Trophoblast cell (in vitro differentiated cells and primary cell): ENCODE measurements around the gene SLC16A12.

Experiments used
- DNase-seq, 2 donors: peaks; one replicate each; pipeline ENCODE4 v3.0.0-alpha.2; 2016
- H2AFZ ChIP-seq: 2 replicates; pipeline ENCODE4 v1.6.1; 2013; ENCODE audit warnings: low read length, moderate library complexity, mild to moderate bottlenecking; ENCODE audit not compliant: insufficient read depth, poor library complexity
- H2AK5ac ChIP-seq: 2 replicates; pipeline ENCODE4 v1.6.1; 2013; ENCODE audit warnings: mild to moderate bottlenecking, low read length
- H2BK120ac ChIP-seq: 2 replicates; pipeline ENCODE4 v1.6.1; 2013; ENCODE audit warnings: low read length, mild to moderate bottlenecking, moderate library complexity; ENCODE audit not compliant: insufficient read depth, poor library complexity
- H2BK12ac ChIP-seq: 2 replicates; pipeline ENCODE4 v1.6.1; 2013; ENCODE audit warnings: mild to moderate bottlenecking, low read length, moderate library complexity
- H2BK5ac ChIP-seq: 2 replicates; pipeline ENCODE4 v1.6.1; 2013; ENCODE audit warnings: low read length, low read depth, moderate library complexity, mild to moderate bottlenecking; ENCODE audit not compliant: poor library complexity
- H3K14ac ChIP-seq: 2 replicates; pipeline ENCODE4 v1.6.1; 2013; ENCODE audit warnings: mild to moderate bottlenecking, low read length
- H3K18ac ChIP-seq: 2 replicates; pipeline ENCODE4 v1.6.1; 2013; ENCODE audit warnings: mild to moderate bottlenecking, low read length
- H3K23ac ChIP-seq: 2 replicates; pipeline ENCODE4 v1.6.1; 2013; ENCODE audit warnings: low read length
- H3K27ac ChIP-seq: 2 replicates; pipeline ENCODE4 v1.5.1; 2013; ENCODE audit warnings: low read depth, mild to moderate bottlenecking, inconsistent platforms, low read length, moderate library complexity
- H3K27me3 ChIP-seq: 2 replicates; pipeline ENCODE4 v1.6.1; 2013; ENCODE audit warnings: inconsistent platforms, mild to moderate bottlenecking, low read length, moderate library complexity; ENCODE audit not compliant: insufficient read depth
- H3K36me3 ChIP-seq, 2 experiments: 1 replicate in 1 of 2; 2 replicates in 1 of 2; pipeline ENCODE4 v1.6.1; 2013; ENCODE audit warnings: low read length in 2 of 2, mild to moderate bottlenecking in 2 of 2, moderate library complexity in 1 of 2; ENCODE audit not compliant: insufficient read depth in 2 of 2, control insufficient read depth in 1 of 2
- H3K4ac ChIP-seq: 2 replicates; pipeline ENCODE4 v1.6.1; 2013; ENCODE audit warnings: low read depth, mild to moderate bottlenecking, low read length, moderate library complexity
- H3K4me1 ChIP-seq, 2 experiments: 1 replicate in 1 of 2; 2 replicates in 1 of 2; pipeline ENCODE4 v1.6.1; 2013; ENCODE audit warnings: low read length in 2 of 2, mild to moderate bottlenecking in 2 of 2, moderate library complexity in 1 of 2; ENCODE audit not compliant: insufficient read depth in 2 of 2, control insufficient read depth in 1 of 2
- H3K4me2 ChIP-seq: 2 replicates; pipeline ENCODE4 v1.6.1; 2013; ENCODE audit warnings: inconsistent platforms, mild to moderate bottlenecking, low read length, moderate library complexity
- H3K4me3 ChIP-seq: 2 replicates; pipeline ENCODE4 v1.5.1; 2013; ENCODE audit warnings: mild to moderate bottlenecking, low read depth, low read length, inconsistent platforms
- H3K79me1 ChIP-seq: one replicate; pipeline ENCODE4 v1.6.1; 2013; ENCODE audit warnings: low read length
- H3K79me2 ChIP-seq: 2 replicates; pipeline ENCODE4 v1.6.1; 2013; ENCODE audit warnings: low read length, mild to moderate bottlenecking; ENCODE audit not compliant: control insufficient read depth, insufficient read depth, poor library complexity
- H3K9ac ChIP-seq: 2 replicates; pipeline ENCODE4 v1.6.1; 2013; ENCODE audit warnings: mild to moderate bottlenecking, low read length
- H3K9me3 ChIP-seq: 2 replicates; pipeline ENCODE4 v1.6.1; 2013; ENCODE audit warnings: low read depth, mild to moderate bottlenecking, control low read depth, inconsistent platforms, low read length; ENCODE audit not compliant: insufficient read depth
- H4K12ac ChIP-seq: 2 replicates; pipeline ENCODE4 v1.6.1; 2013; ENCODE audit warnings: low read depth, mild to moderate bottlenecking, low read length, moderate library complexity
- H4K8ac ChIP-seq: 2 replicates; pipeline ENCODE4 v1.6.1; 2013; ENCODE audit warnings: low read depth, mild to moderate bottlenecking, low read length, moderate library complexity
- H4K91ac ChIP-seq: one replicate; pipeline ENCODE4 v1.6.1; 2013; ENCODE audit warnings: low read depth, mild to moderate bottlenecking, low read length, moderate library complexity
- WGBS: extraction: QIAGEN DNeasy Blood & Tissue Kit; methylation state at CpG from one replicate; pipeline ENCODE4 v1.1.7; 2013; ENCODE audit warnings: missing lambda C conversion rate; ENCODE audit not compliant: insufficient read length, insufficient coverage; ENCODE audit errors: extremely low coverage; 5-methylcytosine and 5-hydroxymethylcytosine counted together

Gene SLC16A12

GRCh38 chr10:89553064-89553734 lies 17.8 kb upstream of the SLC16A12 start:
- Histone ChIP-seq H3K4me3 (no peak overlapping the region), H3K36me3 (no peaks in the 10 kb centered on the region), H2BK12ac (no peak overlapping the region), H4K8ac (no peak overlapping the region), H3K9me3 (no peaks in the 10 kb centered on the region), H3K4me2 (no peak overlapping the region), H3K9ac (no peak overlapping the region), H3K4ac (no peak overlapping the region), H3K27ac (no peak overlapping the region), H3K27me3 (no peaks in the 10 kb centered on the region), H3K4me1 (no peaks in the 10 kb centered on the region), H2AK5ac (no peak overlapping the region), H2BK5ac (no peak overlapping the region), H3K14ac (no peak overlapping the region), H4K91ac (no peak overlapping the region), H3K79me2 (no peaks in the 10 kb centered on the region), H3K23ac (no peak overlapping the region), H2AFZ (no peak overlapping the region), H2BK120ac (no peak overlapping the region), H3K18ac (no peak overlapping the region), H4K12ac (no peak overlapping the region), H3K79me1 (no peaks in the 10 kb centered on the region)
- WGBS: no CpG with 5 or more reads among the region's 5 CpGs
- DNase-seq: peak; percentile 58 to 96

- no CpG with 5 or more reads among the region's 4 CpGs for WGBS
- no peak overlapping the region for H2BK5ac ChIP-seq
Observed at GRCh38 chr10:89552213-89552612, 16.8 kb upstream of the SLC16A12 start.

GRCh38 chr10:89550509-89550908 lies 15.1 kb upstream of the SLC16A12 start:
- Histone ChIP-seq H2BK120ac (no peak overlapping the region), H3K27ac (no peak overlapping the region), H3K79me1 (no peaks in the 10 kb centered on the region), H3K23ac (no peak overlapping the region), H3K14ac (no peak overlapping the region), H2AFZ (no peak overlapping the region), H2BK12ac (no peak overlapping the region), H3K9ac (no peak overlapping the region), H2AK5ac (no peak overlapping the region), H3K36me3 (no peaks in the 10 kb centered on the region), H3K4me3 (no peak overlapping the region), H3K4ac (no peak overlapping the region), H4K91ac (no peak overlapping the region), H2BK5ac (no peak overlapping the region), H3K4me2 (no peak overlapping the region), H3K27me3 (no peaks in the 10 kb centered on the region), H4K12ac (no peak overlapping the region), H3K18ac (no peak overlapping the region), H3K9me3 (no peaks in the 10 kb centered on the region), H3K79me2 (no peaks in the 10 kb centered on the region), H4K8ac (no peak overlapping the region), H3K4me1 (no peaks in the 10 kb centered on the region)
- DNase-seq: no peak
- WGBS: no CpG with 5 or more reads among the region's 5 CpGs

More at GRCh38 chr10:89552213-89552612, 16.8 kb upstream of the SLC16A12 start:
- Histone ChIP-seq H2BK120ac (no peak overlapping the region), H4K8ac (no peak overlapping the region), H3K36me3 (no peaks in the 10 kb centered on the region), H3K9me3 (no peaks in the 10 kb centered on the region), H3K9ac (no peak overlapping the region), H3K27ac (no peak overlapping the region), H3K27me3 (no peaks in the 10 kb centered on the region), H3K4me2 (no peak overlapping the region), H3K79me2 (no peaks in the 10 kb centered on the region), H3K18ac (no peak overlapping the region), H3K23ac (peak overlapping the region; percentile 53), H3K79me1 (no peaks in the 10 kb centered on the region), H4K12ac (no peak overlapping the region), H2AK5ac (no peak overlapping the region), H2BK12ac (no peak overlapping the region), H4K91ac (no peak overlapping the region), H3K4ac (no peak overlapping the region), H2AFZ (no peak overlapping the region), H3K14ac (no peak overlapping the region), H3K4me3 (no peak overlapping the region), H3K4me1 (no peaks in the 10 kb centered on the region)
- DNase-seq: no peak

GRCh38 chr10:89549510-89549909 lies 14.1 kb upstream of the SLC16A12 start:
- no peaks in the 10 kb centered on the region for H3K36me3 ChIP-seq
- H4K8ac ChIP-seq: no peak overlapping the region

More at GRCh38 chr10:89549510-89549909, 14.1 kb upstream of the SLC16A12 start:
- Histone ChIP-seq H3K4me2 (no peak overlapping the region), H3K18ac (no peak overlapping the region), H3K79me2 (no peaks in the 10 kb centered on the region), H2AFZ (no peak overlapping the region), H4K91ac (no peak overlapping the region), H3K4me3 (no peak overlapping the region), H3K27me3 (no peaks in the 10 kb centered on the region), H4K12ac (no peak overlapping the region), H3K23ac (no peak overlapping the region), H3K9ac (no peak overlapping the region), H2BK5ac (no peak overlapping the region), H2AK5ac (no peak overlapping the region), H3K9me3 (no peaks in the 10 kb centered on the region), H2BK120ac (no peak overlapping the region), H3K4me1 (no peaks in the 10 kb centered on the region), H3K4ac (no peak overlapping the region), H3K79me1 (no peaks in the 10 kb centered on the region), H3K14ac (no peak overlapping the region), H2BK12ac (no peak overlapping the region), H3K27ac (no peak overlapping the region)
- WGBS: no CpG with 5 or more reads among the region's 1 CpG
- DNase-seq: no peak
